GM19328 (cell line): ENCODE measurements around the gene PFKP.

Experiments used
- ATAC-seq: cut with Tn5 transposase; IDR thresholded peaks from one replicate; pipeline ENCODE4 v1.9.1; 2021; ENCODE audit warnings: mild to moderate bottlenecking, moderate library complexity; ENCODE audit not compliant: unreplicated experiment

The PFKP gene

DNA sequence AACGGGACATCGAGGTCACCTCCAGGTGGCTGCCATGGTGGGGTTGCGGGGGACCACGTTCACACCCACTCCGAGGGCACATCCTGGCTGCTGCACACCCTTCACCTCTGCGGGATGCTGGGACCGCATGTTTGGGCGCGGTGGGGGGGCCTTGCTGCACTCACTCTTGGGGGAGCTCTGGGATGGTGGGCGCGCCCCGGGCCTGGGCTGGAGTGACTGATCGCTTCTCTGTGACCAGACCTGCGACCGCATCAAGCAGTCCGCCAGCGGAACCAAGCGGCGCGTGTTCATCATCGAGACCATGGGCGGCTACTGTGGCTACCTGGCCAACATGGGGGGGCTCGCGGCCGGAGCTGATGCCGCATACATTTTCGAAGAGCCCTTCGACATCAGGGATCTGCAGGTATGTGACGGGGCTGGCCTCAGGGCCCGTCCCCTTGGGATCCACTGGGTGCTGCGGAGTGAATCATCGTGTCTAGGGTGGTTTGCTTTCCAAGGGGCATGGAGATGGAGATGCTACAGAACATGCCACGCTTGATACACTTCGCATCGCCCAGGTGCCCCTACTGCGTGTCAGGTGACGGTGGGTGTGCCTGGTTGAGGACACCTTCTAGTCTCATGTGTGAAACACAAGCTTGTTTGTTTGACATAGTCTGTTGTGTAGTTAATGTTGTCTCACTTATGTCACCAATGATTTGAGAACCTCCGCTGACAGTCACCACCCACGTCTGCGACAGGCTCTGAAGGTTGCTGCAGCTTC lies 62.4 kb downstream of the PFKP start:
- no peak for ATAC-seq

DNA sequence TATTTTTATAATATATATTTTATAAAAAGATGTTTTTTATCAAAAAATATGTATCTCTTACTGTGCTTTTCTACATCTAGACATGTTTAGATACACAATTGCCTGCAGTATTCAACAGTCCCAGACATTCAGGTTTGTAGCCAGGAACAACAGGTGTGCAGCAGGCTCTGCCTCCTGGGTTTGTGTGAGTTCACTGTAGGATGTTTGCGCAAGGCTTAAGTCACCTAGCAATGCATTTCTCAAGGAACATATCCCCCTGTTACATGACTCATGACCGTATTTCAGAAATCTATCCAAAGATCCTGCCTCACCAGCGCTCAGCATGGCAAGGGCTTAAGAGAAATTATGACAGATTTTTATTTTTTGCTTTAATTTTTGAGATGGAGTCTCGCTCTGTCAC lies 63.8 kb downstream of the PFKP start:
- no peak for ATAC-seq

DNA sequence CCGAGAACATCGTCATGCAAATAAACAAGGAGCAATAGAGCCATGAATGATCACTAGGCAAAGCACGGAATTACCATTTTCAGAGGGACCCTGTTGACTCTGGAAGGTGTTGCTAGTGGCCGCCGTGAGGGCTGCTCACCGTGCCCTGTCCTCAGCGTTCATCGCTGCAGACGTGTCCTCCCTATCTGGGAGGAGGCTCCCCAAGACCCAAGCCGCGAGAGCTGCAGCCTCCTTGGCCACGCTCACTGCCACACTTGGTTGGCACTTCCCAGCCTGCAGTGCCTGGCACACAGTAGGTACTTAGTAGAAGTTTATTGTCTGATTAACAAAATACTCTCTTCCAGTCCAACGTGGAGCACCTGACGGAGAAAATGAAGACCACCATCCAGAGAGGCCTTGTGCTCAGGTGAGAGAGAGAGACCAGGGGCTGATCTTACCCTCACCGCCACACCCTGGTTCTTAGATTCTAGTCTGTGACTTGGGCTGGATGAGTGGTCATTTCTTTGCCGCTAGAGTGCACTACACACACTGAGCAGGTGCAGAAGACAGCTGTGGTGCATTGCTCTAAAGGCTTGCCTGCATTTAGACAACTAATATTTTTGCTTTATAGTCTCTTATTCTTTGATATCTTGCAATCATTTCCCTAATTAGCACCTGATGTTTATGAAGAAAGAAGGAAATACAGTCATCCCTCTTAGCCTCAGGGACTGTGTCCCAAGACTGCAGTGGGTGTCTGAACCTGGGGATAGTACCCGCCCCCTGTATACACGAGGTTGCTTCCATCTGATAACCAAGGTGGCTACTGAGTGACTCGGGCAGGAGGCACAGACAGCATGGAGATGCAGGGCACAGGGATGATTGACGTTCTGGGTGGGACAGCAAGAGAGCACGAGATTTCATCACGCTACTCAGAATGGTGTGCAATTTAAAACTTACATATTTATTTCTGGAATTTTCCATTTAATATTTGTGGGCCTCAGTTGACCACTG lies 65.0 kb downstream of the PFKP start:
- no peak for ATAC-seq

DNA sequence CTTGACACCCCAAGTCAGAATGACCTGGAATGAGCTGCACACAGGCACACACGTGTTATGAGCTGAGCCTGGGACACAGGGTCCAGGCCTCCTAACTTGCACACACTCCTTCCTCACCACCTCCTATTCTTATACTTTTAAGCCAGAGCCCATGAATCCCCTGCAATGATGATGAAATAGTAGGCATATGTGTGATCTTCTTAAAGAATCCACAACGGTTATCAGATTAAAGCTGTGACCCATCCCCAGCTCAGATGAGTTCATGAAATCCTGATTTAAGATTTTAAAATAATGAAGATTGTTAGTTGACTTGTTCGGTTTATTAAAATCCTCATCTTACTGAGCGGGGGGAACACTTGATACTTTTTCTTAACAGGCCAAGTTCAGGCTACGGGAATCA lies 66.6 kb downstream of the PFKP start:
- ATAC-seq, result no peak

DNA sequence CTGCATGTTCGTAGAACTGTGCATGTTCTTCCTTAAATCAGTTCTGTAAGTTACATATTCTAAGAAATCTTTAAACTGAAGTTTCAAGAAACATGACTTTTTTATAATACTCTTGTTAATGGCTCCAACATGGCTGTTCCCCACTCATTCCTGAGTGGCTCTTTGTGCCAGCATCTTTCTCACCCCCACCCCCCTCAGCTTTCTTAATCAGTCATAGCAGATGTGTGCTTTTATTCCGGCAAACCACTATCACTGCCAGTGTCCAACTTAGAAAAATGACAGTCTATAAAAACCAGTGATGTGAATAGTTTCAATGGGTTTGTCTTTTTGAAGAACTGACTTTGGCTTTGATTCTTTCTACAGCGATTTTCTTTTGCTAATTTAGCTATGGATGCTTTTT lies 67.7 kb downstream of the PFKP start:
- ATAC-seq, result no peak

DNA sequence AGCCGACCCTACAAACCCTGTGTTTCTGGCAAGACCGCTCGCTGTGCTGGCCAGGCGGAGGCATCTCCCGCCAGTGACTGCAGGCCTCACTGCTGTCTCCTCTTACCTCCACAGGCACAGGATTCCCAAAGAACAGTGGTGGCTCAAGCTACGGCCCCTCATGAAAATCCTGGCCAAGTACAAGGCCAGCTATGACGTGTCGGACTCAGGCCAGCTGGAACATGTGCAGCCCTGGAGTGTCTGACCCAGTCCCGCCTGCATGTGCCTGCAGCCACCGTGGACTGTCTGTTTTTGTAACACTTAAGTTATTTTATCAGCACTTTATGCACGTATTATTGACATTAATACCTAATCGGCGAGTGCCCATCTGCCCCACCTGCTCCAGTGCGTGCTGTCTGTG lies 69.0 kb downstream of the PFKP start:
- ATAC-seq, result no peak

DNA sequence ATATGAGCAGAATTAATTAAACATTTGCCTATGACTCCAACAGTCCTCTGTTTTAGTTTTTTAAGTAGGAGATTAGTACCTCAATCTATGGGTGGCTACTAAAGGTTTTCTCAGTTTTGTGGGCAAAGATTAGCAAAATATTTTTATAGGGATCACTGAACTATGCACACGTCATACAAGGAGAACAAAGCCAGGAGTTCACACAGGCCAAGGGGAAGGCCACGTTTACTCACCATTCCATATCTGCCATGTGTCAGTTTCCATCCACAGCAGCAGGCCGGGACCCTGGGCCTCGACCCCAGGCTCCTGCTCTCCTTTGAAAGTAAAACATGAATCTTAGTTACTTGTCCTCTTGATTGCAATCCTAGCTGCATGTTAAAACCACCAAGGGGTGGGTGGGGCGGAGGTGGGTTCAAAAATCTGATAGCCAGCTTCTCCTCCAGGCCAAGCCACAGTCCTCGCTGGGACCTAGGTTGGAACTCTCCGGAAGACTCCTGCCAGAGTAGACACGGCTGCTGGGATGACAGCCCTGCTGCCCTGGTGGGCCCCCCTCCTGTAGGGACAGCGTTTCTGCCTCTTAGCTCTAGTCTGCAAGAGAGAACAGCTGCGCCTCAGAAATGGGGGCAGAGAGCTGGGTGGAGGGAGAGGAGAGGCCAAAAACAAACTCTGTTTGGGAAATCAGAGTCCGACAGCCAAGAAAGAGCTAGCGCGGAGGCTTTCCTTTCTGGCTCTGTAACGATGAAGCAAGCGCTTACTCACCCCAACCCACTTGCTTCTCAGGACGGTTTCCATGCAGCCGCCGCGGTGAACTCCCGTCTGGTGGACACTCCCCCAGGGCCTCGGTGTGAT lies 69.6 kb downstream of the PFKP start:
- ATAC-seq, result no peak

DNA sequence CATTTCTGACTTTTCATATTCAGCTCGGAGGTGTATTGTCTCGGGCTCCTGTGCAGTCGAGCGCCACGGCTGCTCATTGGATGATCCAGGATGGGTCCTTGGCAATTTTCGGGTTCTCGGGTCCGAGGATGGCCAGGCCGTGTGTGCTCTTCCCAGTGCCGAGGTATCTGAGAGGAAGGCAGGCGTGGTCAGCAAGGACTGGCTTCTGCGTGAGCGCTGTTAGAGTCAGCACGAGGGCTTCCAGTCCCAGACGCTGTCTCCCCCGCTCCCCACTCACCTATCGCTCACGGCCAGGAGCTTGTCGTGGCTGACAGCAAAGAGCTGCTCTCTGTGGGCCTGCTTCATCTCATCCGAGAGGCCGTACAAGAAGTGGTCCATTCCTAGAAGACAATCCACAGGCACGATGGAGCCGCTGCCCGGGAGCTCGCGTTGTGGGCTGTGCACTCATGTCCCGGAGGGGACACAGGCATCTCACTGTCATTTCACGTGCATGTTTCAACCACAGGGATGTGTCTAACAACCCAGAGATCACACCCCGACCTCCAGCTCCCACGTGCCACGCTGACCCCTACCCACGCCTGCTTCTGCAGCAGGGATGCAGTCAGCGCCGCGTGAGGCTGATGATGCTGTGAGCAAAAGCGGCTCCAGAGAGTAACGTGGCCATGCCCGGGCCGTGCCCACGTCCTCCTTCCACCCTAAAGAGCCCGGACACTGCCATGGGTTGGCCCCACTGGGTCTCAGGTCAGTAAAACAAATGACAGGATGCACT lies 70.8 kb downstream of the PFKP start:
- ATAC-seq, result no peak

DNA sequence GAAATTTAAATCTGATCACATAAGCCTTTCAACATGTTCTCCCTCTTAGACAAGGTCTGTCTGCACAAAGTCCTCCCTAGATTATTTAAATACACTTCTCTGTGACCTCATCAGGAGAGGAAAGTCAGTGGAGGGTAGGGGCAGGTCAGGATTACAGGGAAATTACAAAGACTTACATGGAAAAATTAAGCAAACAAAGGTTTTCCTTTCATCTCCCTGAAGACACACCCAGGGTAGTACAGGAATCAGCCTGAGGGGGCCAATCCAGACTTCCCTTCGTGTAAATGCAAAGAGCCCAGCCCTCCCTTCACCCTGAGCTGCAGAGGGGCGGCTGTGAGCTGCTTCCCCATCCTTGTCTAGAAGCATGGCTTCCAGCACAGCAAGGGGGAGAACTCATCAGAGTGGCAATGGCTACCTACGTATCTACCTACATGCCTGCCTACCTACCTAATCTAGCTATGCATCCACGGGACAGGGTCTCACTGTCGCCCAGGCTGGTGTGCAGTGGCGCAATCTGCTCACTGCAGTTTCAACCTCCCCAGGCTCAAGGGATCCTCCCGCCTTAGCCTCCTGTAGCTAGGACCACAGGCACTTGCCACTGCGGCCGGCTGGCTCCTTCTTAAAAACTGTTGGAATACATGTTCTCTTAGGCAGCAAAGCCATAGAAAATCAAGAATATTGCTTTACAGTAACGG lies 72.0 kb downstream of the PFKP start:
- ATAC-seq, result no peak

DNA sequence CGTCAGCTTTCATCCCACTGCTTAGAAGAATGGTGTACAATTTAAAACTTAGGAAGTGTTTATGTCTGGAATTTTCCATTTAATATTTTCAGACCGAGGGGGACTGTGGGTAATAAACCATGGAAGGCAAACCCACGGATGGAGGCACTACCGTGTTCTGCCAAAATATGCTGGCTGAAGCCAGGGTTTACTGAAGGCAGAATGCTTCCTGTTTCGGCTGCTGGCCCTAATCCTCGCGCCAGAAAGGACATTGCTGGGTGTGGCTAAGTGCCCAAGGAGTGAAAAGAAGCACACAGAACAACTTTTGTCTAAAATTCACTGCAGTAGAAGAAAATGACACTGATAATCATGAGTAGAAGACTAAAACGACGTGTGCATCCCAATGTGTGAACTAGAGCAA lies 72.9 kb downstream of the PFKP start:
- no peak for ATAC-seq

DNA sequence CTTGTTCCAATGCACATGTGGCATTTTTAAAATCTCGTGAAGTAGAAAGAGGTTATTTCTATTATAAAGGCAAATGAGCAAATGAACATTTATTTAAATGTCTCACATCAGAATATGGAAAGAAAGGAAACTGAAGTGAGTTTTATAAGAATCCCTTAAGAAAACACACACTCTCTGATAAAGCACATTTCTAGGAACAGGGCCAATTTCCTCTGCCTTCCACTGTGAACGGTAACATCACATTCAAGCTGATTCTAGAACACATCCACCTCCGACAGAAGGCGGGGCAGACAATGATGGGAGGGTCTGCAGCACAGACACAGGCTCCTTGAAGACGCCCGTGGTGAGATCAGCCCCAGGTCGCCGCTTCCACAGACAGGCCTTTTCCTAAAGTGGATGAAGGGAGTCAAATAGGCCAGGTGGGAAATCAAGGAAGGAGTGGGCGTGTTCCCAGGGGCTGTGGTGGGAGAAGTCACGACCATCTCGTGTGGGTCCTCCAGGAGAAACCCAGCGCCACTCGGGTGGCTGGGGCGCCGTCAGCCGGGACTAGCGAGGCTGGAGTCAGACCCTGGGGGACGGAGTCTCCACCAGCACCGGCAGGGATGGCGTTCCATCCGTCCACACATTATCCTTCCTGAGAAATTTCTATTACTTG lies 74.1 kb downstream of the PFKP start:
- ATAC-seq, result no peak

DNA sequence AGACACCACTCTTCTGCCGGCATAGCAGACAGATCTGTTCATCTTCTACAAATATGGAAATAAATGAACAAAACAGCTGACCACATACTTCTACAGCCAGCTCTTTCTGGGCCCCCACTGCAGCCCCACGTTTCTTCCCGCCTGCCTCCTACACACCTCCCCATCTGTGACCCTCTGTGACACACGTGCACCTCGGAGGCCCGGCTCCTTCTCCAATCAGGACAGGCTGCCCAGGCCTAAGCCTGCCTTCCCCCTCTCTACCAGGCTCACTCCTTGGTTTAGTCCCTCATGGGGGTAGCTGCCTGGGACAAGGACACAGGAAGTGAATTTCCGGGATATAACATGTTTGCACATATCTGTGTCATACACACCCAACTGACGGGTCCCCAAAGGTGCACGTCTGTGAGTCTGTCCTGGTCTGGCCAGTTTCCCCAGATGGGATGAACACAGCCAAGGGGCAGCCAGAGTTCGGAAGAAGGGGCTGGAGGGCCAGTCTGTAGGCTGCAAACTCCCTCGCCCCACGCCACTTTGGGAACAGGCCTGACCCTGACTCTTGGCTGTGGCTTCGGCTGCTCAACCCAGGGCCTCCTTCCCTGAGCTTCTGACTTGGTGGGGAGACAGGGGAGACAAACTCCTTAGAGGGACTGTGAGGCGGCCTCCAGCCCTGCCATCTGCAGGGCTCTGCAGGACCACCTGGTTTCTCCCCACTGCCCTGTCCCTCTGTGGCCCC lies 75.0 kb downstream of the PFKP start:
- ATAC-seq, result no peak

DNA sequence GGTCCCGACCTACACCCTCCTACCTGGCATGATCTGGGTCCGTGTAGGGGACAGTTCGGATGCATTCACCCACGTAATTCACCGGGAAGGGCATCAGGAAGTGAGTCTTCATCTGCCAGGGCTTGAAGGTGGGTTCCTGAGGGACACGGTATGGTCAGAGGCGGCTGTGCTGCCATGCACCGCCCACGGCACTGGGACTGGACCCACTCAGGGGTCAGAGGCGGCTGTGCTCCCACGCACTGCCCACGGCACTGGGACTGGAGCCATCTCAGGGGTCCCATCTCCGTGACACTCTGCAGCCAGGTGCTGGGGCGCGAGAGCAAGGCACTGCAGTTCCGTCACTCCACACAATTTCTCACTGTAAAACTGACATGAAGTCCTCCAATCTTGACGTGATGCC lies 76.0 kb downstream of the PFKP start:
- no peak for ATAC-seq

DNA sequence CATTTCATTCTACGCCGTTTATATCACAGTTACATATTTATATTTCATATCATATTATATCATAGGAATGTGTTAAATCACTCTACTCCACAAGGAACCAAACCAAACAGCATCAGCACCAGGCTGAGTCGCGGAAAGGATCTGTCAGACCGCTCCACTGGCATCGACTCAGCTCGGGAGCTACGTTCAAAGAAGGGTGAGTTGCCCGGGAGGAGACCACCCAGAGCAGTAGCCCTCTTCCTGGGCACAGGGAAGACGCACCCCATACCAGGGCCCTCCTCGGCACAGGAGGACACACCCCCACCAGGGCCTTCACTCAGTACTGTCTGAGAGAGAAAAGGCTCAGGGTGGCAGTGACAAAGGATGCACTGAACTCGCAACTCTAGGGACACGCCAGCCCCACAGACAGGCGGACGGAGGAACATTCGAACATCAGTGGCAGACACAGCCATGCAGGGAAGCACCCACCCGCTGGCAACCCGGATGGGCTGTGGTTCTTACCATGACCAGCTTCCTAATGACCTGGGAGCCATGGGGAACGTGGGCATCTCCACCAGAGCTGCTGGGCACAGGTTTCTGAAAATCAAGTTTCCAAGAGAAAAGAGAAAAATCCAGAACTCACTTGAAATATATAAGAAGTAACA lies 76.6 kb downstream of the PFKP start:
- no peak for ATAC-seq

DNA sequence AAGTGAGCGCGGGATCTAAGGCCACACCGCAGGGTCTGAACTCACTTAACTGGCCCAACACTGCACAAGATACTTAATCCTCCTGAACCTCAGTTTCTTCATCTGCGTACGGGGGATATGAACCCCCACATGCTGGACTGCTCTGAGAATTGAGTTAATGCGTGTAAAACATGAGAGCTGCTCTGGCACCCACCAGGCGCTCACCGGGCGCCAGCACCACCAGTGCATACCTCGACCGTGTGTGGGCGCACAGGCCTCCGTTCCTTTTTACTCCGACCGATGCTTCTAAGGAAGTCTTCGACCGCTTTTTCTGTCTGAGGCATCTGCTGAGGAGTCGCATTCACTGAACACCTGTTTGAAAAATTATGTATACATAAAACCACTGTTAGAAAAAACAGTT lies 78.0 kb downstream of the PFKP start:
- no peak for ATAC-seq

DNA sequence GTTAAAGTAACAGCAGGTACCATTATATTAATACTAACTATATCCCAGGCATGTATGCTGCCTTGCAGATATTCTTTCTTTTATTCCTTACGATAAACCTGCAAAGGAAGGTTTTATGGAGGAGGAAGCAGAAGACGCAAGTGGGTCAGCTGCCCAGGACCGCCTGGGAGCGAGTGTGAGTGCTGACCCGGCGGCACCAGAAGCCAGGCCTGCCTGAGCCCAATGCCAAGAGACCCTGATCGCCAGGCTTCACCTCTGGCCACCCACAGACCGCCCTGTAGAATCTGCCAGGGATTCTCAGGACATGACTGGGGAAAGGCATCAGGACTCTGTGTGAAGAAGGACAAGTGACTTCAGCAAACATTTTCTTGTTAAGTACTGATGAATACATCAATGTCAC lies 78.9 kb downstream of the PFKP start:
- ATAC-seq, result no peak

DNA sequence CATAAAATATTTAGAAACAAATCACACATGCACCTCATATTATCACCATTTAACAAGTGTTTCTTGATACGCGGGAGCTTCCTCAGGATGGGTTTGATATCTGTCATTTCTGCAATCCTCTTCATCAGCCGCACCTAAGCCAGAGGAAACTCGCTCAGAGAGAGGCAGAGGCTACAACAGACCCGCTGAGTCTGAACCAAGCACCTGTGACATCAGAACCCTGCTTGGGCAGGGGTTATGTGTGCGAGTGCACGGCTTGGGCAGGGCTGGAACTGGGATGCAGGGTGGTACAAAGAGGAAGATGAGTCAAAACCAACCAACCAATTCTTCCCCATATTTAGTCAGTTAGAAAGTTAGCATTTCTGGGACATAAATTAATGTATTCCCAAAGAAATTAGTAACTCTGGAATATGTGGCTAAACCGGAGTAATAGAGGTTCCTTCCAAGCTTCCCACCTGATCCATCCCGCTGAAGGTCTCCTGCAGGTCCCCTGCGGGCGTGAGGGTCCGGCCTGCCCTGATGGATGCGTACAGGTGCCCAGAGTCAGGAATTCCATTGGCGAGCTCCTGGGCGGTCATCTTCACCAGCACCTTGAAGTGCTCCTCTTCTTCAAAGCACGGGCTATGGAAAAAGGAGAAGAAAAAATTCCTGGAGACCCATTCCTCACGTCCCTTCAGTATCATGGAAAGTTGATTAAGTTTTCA lies 79.9 kb downstream of the PFKP start:
- no peak for ATAC-seq

DNA sequence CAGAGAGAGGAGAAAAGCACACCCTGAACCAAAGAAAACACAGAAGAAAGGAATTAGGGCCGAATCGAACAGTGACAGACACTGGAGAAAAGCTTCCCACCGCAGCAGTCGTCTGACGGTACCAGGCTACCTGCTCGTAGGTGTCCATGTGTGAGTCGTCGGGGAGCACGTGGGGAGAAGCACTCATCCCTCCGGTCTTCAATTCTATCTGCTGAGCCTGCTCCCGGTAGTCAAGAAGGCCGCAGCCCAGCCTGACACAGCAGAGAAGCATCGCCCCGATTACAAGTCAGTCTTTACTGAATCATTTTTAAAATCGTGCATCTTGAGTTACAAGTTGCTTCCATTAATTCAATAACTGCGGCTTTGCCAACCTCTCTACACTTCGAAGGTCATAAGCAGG lies 80.7 kb downstream of the PFKP start:
- no peak for ATAC-seq
